DND-41 (cell line): ENCODE measurements around the gene GLRX.
"Not testable (repeated sequence)": the region's sequence is repeated elsewhere in the genome, so short reads cannot be mapped to it uniquely, and the experiment has no call there.

Experiments used
- ATAC-seq: fragments of 200-7000 bp; cut with Tn5 transposase; 3 replicates; pipeline ENCODE4 v1.9.1; 2021; ENCODE audit warnings: low read depth; ENCODE audit not compliant: insufficient read depth
- DNase-seq: peaks from one replicate; pipeline ENCODE4 v3.0.0-alpha.2; 2020
- H2AFZ ChIP-seq: 2 replicates; pipeline ENCODE4 v1.6.0; 2012; ENCODE audit warnings: low read depth, low read length
- H3K27ac ChIP-seq: 2 replicates; pipeline ENCODE4 v1.5.1; 2012; ENCODE audit warnings: low read length, inconsistent platforms
- H3K27me3 ChIP-seq: fragments of 200-600 bp; sonication (generic); 2 replicates; pipeline ENCODE4 v1.6.0; 2012; ENCODE audit warnings: low read length, mild to moderate bottlenecking, inconsistent platforms; ENCODE audit not compliant: insufficient read depth, poor library complexity
- H3K36me3 ChIP-seq: 2 replicates; pipeline ENCODE4 v1.5.1; 2012; ENCODE audit warnings: low read length, inconsistent platforms; ENCODE audit not compliant: insufficient read depth
- H3K4me1 ChIP-seq: 2 replicates; pipeline ENCODE4 v1.5.1; 2012; ENCODE audit warnings: mild to moderate bottlenecking, low read length; ENCODE audit not compliant: insufficient read depth
- H3K4me2 ChIP-seq: 2 replicates; pipeline ENCODE4 v1.6.0; 2012; ENCODE audit warnings: mild to moderate bottlenecking, moderate library complexity, low read length, inconsistent platforms; ENCODE audit not compliant: insufficient read depth
- H3K4me3 ChIP-seq, 2 experiments: fragments of 200-600 bp in 1 of 2; shearing (Covaris generic) in 1 of 2; 2 replicates each; pipeline ENCODE4 v1.5.1; 2012 to 2016; ENCODE audit warnings: inconsistent platforms in 2 of 2, low read length in 2 of 2, mild to moderate bottlenecking in 2 of 2, low read depth in 1 of 2, moderate library complexity in 1 of 2
- H3K79me2 ChIP-seq: 2 replicates; pipeline ENCODE4 v1.6.0; 2012; ENCODE audit warnings: low read length, inconsistent platforms; ENCODE audit not compliant: insufficient read depth
- H3K9ac ChIP-seq: 2 replicates; pipeline ENCODE4 v1.6.0; 2012; ENCODE audit warnings: low read depth, mild to moderate bottlenecking, inconsistent platforms, low read length, moderate library complexity
- H3K9me3 ChIP-seq: 2 replicates; pipeline ENCODE4 v1.5.1; 2012; ENCODE audit warnings: low read length, moderate library complexity, mild to moderate bottlenecking, inconsistent platforms; ENCODE audit not compliant: insufficient read depth, severe bottlenecking
- H4K20me1 ChIP-seq: 2 replicates; pipeline ENCODE4 v1.6.0; 2012; ENCODE audit warnings: low read length; ENCODE audit not compliant: insufficient read depth
- CTCF ChIP-seq: IDR thresholded peaks from 2 replicates; pipeline ENCODE4 v1.5.1; 2012; ENCODE audit warnings: borderline replicate concordance, low read length, moderate library complexity, mild to moderate bottlenecking; ENCODE audit not compliant: poor library complexity, severe bottlenecking; ENCODE audit errors: extremely low read depth
- EZH2 ChIP-seq: IDR thresholded peaks from 3 replicates; pipeline ENCODE4 v1.6.1; 2012; ENCODE audit warnings: borderline replicate concordance, low read depth, mild to moderate bottlenecking, moderate library complexity, low read length, inconsistent platforms; ENCODE audit not compliant: severe bottlenecking

GLRX gene

GRCh38 chr5:95856501-95856981, 34.0 kb upstream of the GLRX start:
- Histone ChIP-seq H3K79me2 (no peaks in the 10 kb centered on the region), H3K27ac (no peak overlapping the region), H2AFZ (no peak overlapping the region), H3K36me3 (no peaks in the 10 kb centered on the region), H3K9me3 (no peaks in the 10 kb centered on the region), H3K9ac (no peak overlapping the region), H3K4me2 (no peak overlapping the region), H4K20me1 (no peaks in the 10 kb centered on the region), H3K4me3 (no peak overlapping the region), H3K27me3 (no peaks in the 10 kb centered on the region), H3K4me1 (peaks cover 20% of the 10 kb centered on the region)
- no peak for DNase-seq
- no peak for ATAC-seq
- no peak for TF ChIP-seq CTCF
- TF ChIP-seq EZH2: no peak

DNA sequence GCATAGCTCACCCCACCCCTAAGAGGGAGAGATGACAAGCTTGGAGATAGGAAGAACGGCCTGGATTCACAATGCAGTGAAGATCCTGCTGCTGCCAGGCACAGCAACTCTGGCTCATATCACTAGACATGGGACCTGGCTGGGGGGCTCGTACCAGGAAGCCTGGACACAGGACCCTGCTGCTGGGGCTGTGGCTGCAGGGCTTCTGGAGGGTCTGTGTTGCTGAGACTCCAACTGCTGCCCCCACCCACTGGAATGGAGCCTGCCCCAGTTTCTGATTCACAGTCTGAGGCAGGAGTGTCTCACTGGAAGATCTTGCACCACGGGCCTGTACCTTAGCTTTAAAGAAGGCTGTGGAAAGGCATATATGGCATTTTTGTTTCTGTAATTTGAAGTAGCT, 31.0 kb upstream of the GLRX start:
- Histone ChIP-seq H3K27me3 (no peaks in the 10 kb centered on the region), H3K36me3 (no peaks in the 10 kb centered on the region), H3K4me3 (no peak overlapping the region), H3K79me2 (no peaks in the 10 kb centered on the region), H3K4me2 (no peak overlapping the region), H4K20me1 (no peaks in the 10 kb centered on the region), H3K27ac (no peak overlapping the region), H3K4me1 (peaks cover 2% of the 10 kb centered on the region), H2AFZ (no peak overlapping the region), H3K9me3 (no peaks in the 10 kb centered on the region), H3K9ac (no peak overlapping the region)
- ATAC-seq: no peak
- TF ChIP-seq CTCF: no peak
- TF ChIP-seq EZH2: no peak
- no peak for DNase-seq

- H3K9me3 ChIP-seq: no peaks in the 10 kb centered on the region
- H4K20me1 ChIP-seq: no peaks in the 10 kb centered on the region
- H3K4me1 ChIP-seq: no peaks in the 10 kb centered on the region
- no peak overlapping the region for H2AFZ ChIP-seq
- no peaks in the 10 kb centered on the region for H3K36me3 ChIP-seq
- no peak overlapping the region for H3K27ac ChIP-seq
- TF ChIP-seq CTCF (no peak), EZH2 (no peak)
- no peaks in the 10 kb centered on the region for H3K79me2 ChIP-seq
- no peak overlapping the region for H3K4me3 ChIP-seq
- H3K4me2 ChIP-seq: no peak overlapping the region
- no peaks in the 10 kb centered on the region for H3K27me3 ChIP-seq
- no peak for DNase-seq
- no peak for ATAC-seq
- no peak overlapping the region for H3K9ac ChIP-seq
Observed at GRCh38 chr5:95852567-95852966, 30.0 kb upstream of the GLRX start.

- not testable (repeated sequence) for H3K79me2 ChIP-seq, H3K36me3 ChIP-seq, ATAC-seq, H3K27ac ChIP-seq, H3K4me2 ChIP-seq, H3K9ac ChIP-seq, H2AFZ ChIP-seq, H3K4me3 ChIP-seq, DNase-seq, H3K9me3 ChIP-seq, H3K4me1 ChIP-seq, H4K20me1 ChIP-seq, H3K27me3 ChIP-seq
Observed at GRCh38 chr5:95851141-95851540, 28.6 kb upstream of the GLRX start.
